ENCODE data around the gene HCFC2. TPM values are rescaled to one million over a fixed set of nuclear protein-coding genes. Genes with fewer than 3 reads are reported as not detected.
"Not testable (repeated sequence)": the region's sequence is repeated elsewhere in the genome, so short reads cannot be mapped to it uniquely, and the experiment has no call there.

Gene HCFC2
- total RNA-seq (10 to 100 TPM in 1 of 2 donors, 1 to 10 TPM in 1; 8.7 to 17.4 TPM), polyA plus RNA-seq (10 to 100 TPM in 1 of 2 donors, 1 to 10 TPM in 1; 5.8 to 11.1 TPM)

- Histone ChIP-seq H3K4me3 (ENCODE audit: low read depth in 1 of 3, low read length in 3 of 3) (peak within 1 kb of the TSS; percentile 71 to 98 (median 97)), H3K36me3 (ENCODE audit: control insufficient read depth in 4 of 4, insufficient read depth in 3 of 4, low read depth in 1 of 4, low read length in 3 of 4) (peaks cover 0 to 3% (median 1%) of the 10 kb centered on the region in 4 donors), H3K27ac (ENCODE audit: low read depth in 1 of 2, low read length in 2 of 2) (peak within 1 kb of the TSS; percentile 53 to 86), H3K9me3 (ENCODE audit: control insufficient read depth in 4 of 4, low read length in 3 of 4) (no peaks in the 10 kb centered on the region), H3K27me3 (ENCODE audit: control insufficient read depth in 4 of 4, insufficient read depth in 4 of 4, low read length in 3 of 4) (no peaks in the 10 kb centered on the region), H3K9ac (ENCODE audit: low read depth in 1 of 2, low read length in 2 of 2) (peak within 1 kb of the TSS; percentile 80 to 92), H3K4me1 (ENCODE audit: control insufficient read depth in 4 of 4, insufficient read depth in 4 of 4, low read length in 3 of 4) (peaks cover 0 to 28% (median 15%) of the 10 kb centered on the region in 4 donors)
- peak; percentile 94 for DNase-seq (ENCODE audit: low spot score)
- TF ChIP-seq YY1 (IDR thresholded peaks at IDR 0.05) = peak; percentile 97
- TF ChIP-seq JUND (IDR thresholded peaks at IDR 0.05) = no peak
- TF ChIP-seq TAF1 (conservative IDR thresholded peaks at IDR 0.05) = no peak
- peak in 1 of 2 donors; percentile 29 for TF ChIP-seq RXRA (IDR thresholded peaks at IDR 0.05)
- peak; percentile 16 for TF ChIP-seq SP1 (IDR thresholded peaks at IDR 0.05)
- TF ChIP-seq HNF4G (IDR thresholded peaks at IDR 0.05) = no peak
- peak; percentile 15 to 29 for TF ChIP-seq RAD21 (IDR thresholded peaks at IDR 0.05)
- TF ChIP-seq CTCF (IDR thresholded peaks at IDR 0.05; ENCODE audit: low read depth, low read length, missing input control) = no peak
- no peak for TF ChIP-seq ZBTB33 (IDR thresholded peaks at IDR 0.05)
- no peak for TF ChIP-seq ATF3 (IDR thresholded peaks at IDR 0.05)
- no peak for TF ChIP-seq EGR1 (IDR thresholded peaks at IDR 0.05; ENCODE audit: low read depth in 2 of 2)
- no peak for TF ChIP-seq HNF4A (conservative IDR thresholded peaks at IDR 0.05)
- TF ChIP-seq NR2F2 (IDR thresholded peaks at IDR 0.05) = no peak
- no peak for TF ChIP-seq FOXA1 (IDR thresholded peaks at IDR 0.05)
- TF ChIP-seq MAX (IDR thresholded peaks at IDR 0.05) = no peak
- no peak for TF ChIP-seq FOXA2 (IDR thresholded peaks at IDR 0.05)
- TF ChIP-seq GABPA (IDR thresholded peaks at IDR 0.05 in 1 of 2, conservative IDR thresholded peaks at IDR 0.05 in 1 of 2) = peak in 1 of 2 donors; percentile 39
- no peak for TF ChIP-seq REST (IDR thresholded peaks at IDR 0.05)
- under 1% methylated on average over 74 of the region's 74 CpGs for WGBS
These were observed at the start of gene HCFC2 for GRCh38 chr12:104064031-104064841. TSS of gene HCFC2 (plus strand) at chr12:104064531. CDS start at chr12:104064561, 30 bp downstream.

- 79% methylated on average over 1 of the region's 1 CpG for WGBS
- H3K36me3 ChIP-seq (ENCODE audit: control insufficient read depth in 4 of 4, insufficient read depth in 3 of 4, low read depth in 1 of 4, low read length in 3 of 4); DNase-seq (ENCODE audit: low spot score); H3K27ac ChIP-seq (ENCODE audit: low read depth in 1 of 2, low read length in 2 of 2); H3K9ac ChIP-seq (ENCODE audit: low read depth in 1 of 2, low read length in 2 of 2); H3K9me3 ChIP-seq (ENCODE audit: control insufficient read depth in 4 of 4, low read length in 3 of 4); H3K4me1 ChIP-seq (ENCODE audit: control insufficient read depth in 4 of 4, insufficient read depth in 4 of 4, low read length in 3 of 4); H3K4me3 ChIP-seq (ENCODE audit: low read depth in 1 of 3, low read length in 3 of 3); H3K27me3 ChIP-seq (ENCODE audit: control insufficient read depth in 4 of 4, insufficient read depth in 4 of 4, low read length in 3 of 4): not testable (repeated sequence)
These were observed 42.5 kb upstream of the HCFC2 start for GRCh38 chr12:104021862-104022261.

Measured in liver (tissue), 9 donors.